ENCODE results near the gene ERCC6L.

The ERCC6L gene

DNA sequence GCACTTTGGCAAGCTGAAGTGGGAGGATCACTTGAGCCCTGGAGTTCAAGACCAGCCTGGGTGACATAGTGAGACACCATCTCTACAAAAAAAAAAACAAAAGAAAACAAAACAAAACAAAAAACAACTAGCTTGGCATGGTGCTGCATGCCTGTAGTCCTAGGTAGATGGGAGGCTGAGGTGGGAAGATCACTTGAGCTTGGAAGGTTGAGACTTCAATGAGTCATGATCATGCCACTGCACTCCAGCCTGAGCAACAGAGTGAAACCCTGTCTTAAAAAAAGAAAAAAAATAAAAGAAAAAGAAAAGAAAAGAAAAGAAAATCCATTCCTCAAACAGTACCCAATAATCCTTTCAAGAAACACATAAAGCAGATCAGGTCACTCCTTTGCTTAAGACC is 14.9 kb upstream of the ERCC6L start:
- TF ChIP-seq, protein P1, sequence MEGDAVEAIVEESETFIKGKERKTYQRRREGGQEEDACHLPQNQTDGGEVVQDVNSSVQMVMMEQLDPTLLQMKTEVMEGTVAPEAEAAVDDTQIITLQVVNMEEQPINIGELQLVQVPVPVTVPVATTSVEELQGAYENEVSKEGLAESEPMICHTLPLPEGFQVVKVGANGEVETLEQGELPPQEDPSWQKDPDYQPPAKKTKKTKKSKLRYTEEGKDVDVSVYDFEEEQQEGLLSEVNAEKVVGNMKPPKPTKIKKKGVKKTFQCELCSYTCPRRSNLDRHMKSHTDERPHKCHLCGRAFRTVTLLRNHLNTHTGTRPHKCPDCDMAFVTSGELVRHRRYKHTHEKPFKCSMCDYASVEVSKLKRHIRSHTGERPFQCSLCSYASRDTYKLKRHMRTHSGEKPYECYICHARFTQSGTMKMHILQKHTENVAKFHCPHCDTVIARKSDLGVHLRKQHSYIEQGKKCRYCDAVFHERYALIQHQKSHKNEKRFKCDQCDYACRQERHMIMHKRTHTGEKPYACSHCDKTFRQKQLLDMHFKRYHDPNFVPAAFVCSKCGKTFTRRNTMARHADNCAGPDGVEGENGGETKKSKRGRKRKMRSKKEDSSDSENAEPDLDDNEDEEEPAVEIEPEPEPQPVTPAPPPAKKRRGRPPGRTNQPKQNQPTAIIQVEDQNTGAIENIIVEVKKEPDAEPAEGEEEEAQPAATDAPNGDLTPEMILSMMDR (IDR thresholded peaks at IDR 0.05; ENCODE audit: low read depth, low read length, missing control alignments) = no peak
- H3K4me3 ChIP-seq (replicated peaks; ENCODE audit: low read depth, low read length) = no peak overlapping the region
- DNase-seq (ENCODE audit: extremely low read depth, low read depth) = no peak

DNA sequence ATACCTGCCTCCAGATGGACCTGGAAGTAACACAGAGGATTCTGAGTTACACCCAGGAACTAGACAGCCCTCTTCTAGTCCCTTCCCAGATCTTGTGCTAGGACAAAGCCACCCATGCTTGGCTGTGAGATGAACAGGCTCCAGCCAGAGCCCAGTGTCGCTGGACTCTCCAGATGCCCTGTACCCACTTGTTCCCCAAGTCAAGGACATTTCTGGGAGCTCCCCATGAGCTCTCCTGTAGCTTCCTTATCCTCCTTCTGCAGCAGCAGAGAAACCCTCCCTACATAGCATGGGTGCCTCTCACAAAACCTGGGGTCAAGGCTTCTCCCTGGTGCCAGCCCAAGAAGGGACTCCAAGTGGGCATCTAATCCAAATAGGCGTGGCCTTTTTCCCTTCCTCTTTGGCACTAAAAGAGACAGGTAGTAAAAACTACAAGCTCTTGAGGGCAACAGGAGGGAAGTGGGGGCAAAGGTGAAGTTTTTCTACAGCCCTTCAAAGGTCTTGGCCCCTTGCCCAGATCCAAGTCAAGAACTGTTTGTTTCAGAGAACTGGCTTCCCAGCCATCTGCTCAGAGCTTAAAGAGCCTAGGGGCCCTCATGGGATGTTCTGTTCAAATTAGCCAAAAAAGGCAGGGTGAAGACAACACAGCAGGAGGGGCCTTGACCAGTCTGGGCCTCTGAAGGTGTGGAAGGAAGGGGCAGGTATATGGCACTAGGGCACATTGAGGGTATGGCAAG is 8.5 kb upstream of the ERCC6L start:
- no peak overlapping the region for H3K4me3 ChIP-seq (replicated peaks; ENCODE audit: low read depth, low read length)
- no peak for DNase-seq (ENCODE audit: extremely low read depth, low read depth)
- TF ChIP-seq, protein P1 (IDR thresholded peaks at IDR 0.05; ENCODE audit: low read depth, low read length, missing control alignments) = no peak

- DNase-seq (ENCODE audit: extremely low read depth, low read depth) = peak; percentile 32
- TF ChIP-seq, protein P1 (IDR thresholded peaks at IDR 0.05; ENCODE audit: low read depth, low read length, missing control alignments) = peak; percentile 65
- H3K4me3 ChIP-seq (replicated peaks; ENCODE audit: low read depth, low read length) = no peak overlapping the region
These were observed 6.7 kb upstream of the ERCC6L start for GRCh38 chrX:72245461-72246089.

- no peak for DNase-seq (ENCODE audit: extremely low read depth, low read depth)
These were observed 4.6 kb upstream of the ERCC6L start for GRCh38 chrX:72243472-72243871.

GRCh38 chrX:72240976-72241375 is 2.1 kb upstream of the ERCC6L start:
- H3K4me3 ChIP-seq (replicated peaks; ENCODE audit: low read depth, low read length) = no peak overlapping the region
- TF ChIP-seq, protein P1 (IDR thresholded peaks at IDR 0.05; ENCODE audit: low read depth, low read length, missing control alignments) = no peak
- no peak for DNase-seq (ENCODE audit: extremely low read depth, low read depth)

More at GRCh38 chrX:72243472-72243871, 4.6 kb upstream of the ERCC6L start:
- TF ChIP-seq, protein P1 (IDR thresholded peaks at IDR 0.05; ENCODE audit: low read depth, low read length, missing control alignments) = no peak
- no peak overlapping the region for H3K4me3 ChIP-seq (replicated peaks; ENCODE audit: low read depth, low read length)

DNA sequence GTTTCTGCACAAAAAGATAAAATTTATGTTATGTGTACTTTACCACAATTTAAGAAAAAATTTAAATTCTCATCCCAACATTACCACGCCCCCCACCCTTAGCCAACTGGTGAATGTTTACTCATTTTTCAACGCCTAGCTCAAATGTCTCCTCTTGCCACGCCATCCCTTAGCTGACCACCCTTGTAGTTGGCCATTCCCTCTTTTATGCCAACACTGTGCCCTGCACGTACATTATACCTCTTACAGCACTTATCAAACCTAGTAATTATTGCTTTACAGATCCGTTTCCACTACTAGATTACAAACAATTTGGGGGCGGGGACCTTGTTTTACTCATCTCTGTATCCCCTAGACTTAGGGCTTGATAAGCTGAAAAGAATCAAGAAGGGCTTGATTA is 644 bp downstream of the ERCC6L start:
- TF ChIP-seq, protein P1 (IDR thresholded peaks at IDR 0.05; ENCODE audit: low read depth, low read length, missing control alignments) = no peak
- H3K4me3 ChIP-seq (replicated peaks; ENCODE audit: low read depth, low read length) = peak overlapping the region; percentile 60
- no peak for DNase-seq (ENCODE audit: extremely low read depth, low read depth)

Data from HFF-Myc (cell line).